ENCODE data around the gene C7orf57.
A peak's percentile ranks its signal among the peaks of the same experiment; 100 is the strongest.

C7orf57 gene

GRCh38 chr7:48046458-48046857 lies 11.1 kb downstream of the C7orf57 start:
- ATAC-seq (ENCODE audit: low read depth) = no peak
- Histone ChIP-seq H3K27ac (ENCODE audit: poor library complexity, severe bottlenecking) (no peak overlapping the region), H3K27me3 (ENCODE audit: insufficient read depth, poor library complexity, severe bottlenecking) (no peaks in the 10 kb centered on the region), H3K4me3 (ENCODE audit: severe bottlenecking) (no peak overlapping the region), H3K9me3 (ENCODE audit: severe bottlenecking) (no peaks in the 10 kb centered on the region), H3K4me1 (ENCODE audit: insufficient read depth, poor library complexity, severe bottlenecking) (peaks cover 22% of the 10 kb centered on the region), H3K36me3 (ENCODE audit: low read depth) (no peaks in the 10 kb centered on the region)
- no peak for DNase-seq (ENCODE audit: low spot score)
- no peak for TF ChIP-seq CTCF (IDR thresholded peaks at IDR 0.05; ENCODE audit: poor library complexity, severe bottlenecking)

DNA sequence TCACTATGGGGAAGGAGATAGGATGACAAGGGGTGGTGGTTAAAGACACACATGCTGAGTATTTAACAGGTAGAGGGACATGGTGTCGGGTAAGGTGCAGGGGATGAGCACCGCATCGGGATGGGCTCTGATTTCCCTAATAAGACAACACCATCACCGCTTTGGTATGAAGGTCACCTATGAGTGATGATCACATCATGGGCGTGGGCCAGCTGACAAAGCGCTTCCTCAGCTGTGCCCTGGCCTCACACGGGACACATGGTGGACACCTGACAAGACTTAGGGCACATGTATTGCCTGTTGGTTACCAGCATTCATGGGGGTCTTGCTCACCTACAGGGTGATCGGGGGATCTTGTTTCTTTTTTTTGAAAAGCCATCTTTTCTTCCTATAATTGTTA lies 12.8 kb downstream of the C7orf57 start:
- TF ChIP-seq CTCF (IDR thresholded peaks at IDR 0.05; ENCODE audit: poor library complexity, severe bottlenecking) = no peak
- H3K27me3 ChIP-seq (ENCODE audit: insufficient read depth, poor library complexity, severe bottlenecking) = no peaks in the 10 kb centered on the region
- ATAC-seq (ENCODE audit: low read depth) = peak; percentile 79
- H3K4me1 ChIP-seq (ENCODE audit: insufficient read depth, poor library complexity, severe bottlenecking) = peaks cover 14% of the 10 kb centered on the region
- no peaks in the 10 kb centered on the region for H3K9me3 ChIP-seq (ENCODE audit: severe bottlenecking)
- H3K36me3 ChIP-seq (ENCODE audit: low read depth) = no peaks in the 10 kb centered on the region
- H3K27ac ChIP-seq (ENCODE audit: poor library complexity, severe bottlenecking) = no peak overlapping the region
- no peak for DNase-seq (ENCODE audit: low spot score)
- no peak overlapping the region for H3K4me3 ChIP-seq (ENCODE audit: severe bottlenecking)

GRCh38 chr7:48049850-48050249 lies 14.5 kb downstream of the C7orf57 start:
- no peaks in the 10 kb centered on the region for H3K36me3 ChIP-seq (ENCODE audit: low read depth)
- no peaks in the 10 kb centered on the region for H3K9me3 ChIP-seq (ENCODE audit: severe bottlenecking)
- no peak for TF ChIP-seq CTCF (IDR thresholded peaks at IDR 0.05; ENCODE audit: poor library complexity, severe bottlenecking)
- no peaks in the 10 kb centered on the region for H3K27me3 ChIP-seq (ENCODE audit: insufficient read depth, poor library complexity, severe bottlenecking)
- DNase-seq (ENCODE audit: low spot score) = no peak
- H3K4me3 ChIP-seq (ENCODE audit: severe bottlenecking) = no peak overlapping the region
- H3K27ac ChIP-seq (ENCODE audit: poor library complexity, severe bottlenecking) = no peak overlapping the region
- ATAC-seq (ENCODE audit: low read depth) = no peak
- H3K4me1 ChIP-seq (ENCODE audit: insufficient read depth, poor library complexity, severe bottlenecking) = peaks cover 18% of the 10 kb centered on the region

- Histone ChIP-seq H3K9me3 (ENCODE audit: severe bottlenecking) (no peaks in the 10 kb centered on the region), H3K4me3 (ENCODE audit: severe bottlenecking) (no peak overlapping the region), H3K27me3 (ENCODE audit: insufficient read depth, poor library complexity, severe bottlenecking) (no peaks in the 10 kb centered on the region), H3K4me1 (ENCODE audit: insufficient read depth, poor library complexity, severe bottlenecking) (peaks cover 17% of the 10 kb centered on the region), H3K36me3 (ENCODE audit: low read depth) (no peaks in the 10 kb centered on the region), H3K27ac (ENCODE audit: poor library complexity, severe bottlenecking) (no peak overlapping the region)
- no peak for DNase-seq (ENCODE audit: low spot score)
- peak; percentile 55 for ATAC-seq (ENCODE audit: low read depth)
- TF ChIP-seq CTCF (IDR thresholded peaks at IDR 0.05; ENCODE audit: poor library complexity, severe bottlenecking) = no peak
These were observed 17.4 kb downstream of the C7orf57 start for GRCh38 chr7:48052748-48053147.

- Histone ChIP-seq H3K9me3 (ENCODE audit: severe bottlenecking) (no peaks in the 10 kb centered on the region), H3K36me3 (ENCODE audit: low read depth) (no peaks in the 10 kb centered on the region), H3K4me1 (ENCODE audit: insufficient read depth, poor library complexity, severe bottlenecking) (peaks cover 10% of the 10 kb centered on the region), H3K27ac (ENCODE audit: poor library complexity, severe bottlenecking) (no peak overlapping the region), H3K4me3 (ENCODE audit: severe bottlenecking) (no peak overlapping the region), H3K27me3 (ENCODE audit: insufficient read depth, poor library complexity, severe bottlenecking) (no peaks in the 10 kb centered on the region)
- no peak for DNase-seq (ENCODE audit: low spot score)
- no peak for TF ChIP-seq CTCF (IDR thresholded peaks at IDR 0.05; ENCODE audit: poor library complexity, severe bottlenecking)
- no peak for ATAC-seq (ENCODE audit: low read depth)
These were observed 18.4 kb downstream of the C7orf57 start for GRCh38 chr7:48053736-48054135.
